HepG2 (cell line): ENCODE results near the gene PRSS21.

Experiments
- CTCF ChIP-seq: sonication (generic); formaldehyde crosslinking; IDR thresholded peaks from 2 replicates; pipeline ENCODE4 v1.5.0; 2020; ENCODE audit warnings: mild to moderate bottlenecking, missing genetic modification reagents, moderate library complexity
- EZH2 ChIP-seq: conservative IDR thresholded peaks from 2 replicates; pipeline ENCODE4 v1.6.1; 2012; ENCODE audit warnings: mild to moderate bottlenecking, low read depth, low read length, moderate library complexity
- MAFK ChIP-seq, 2 experiments: IDR thresholded peaks in 1 of 2; conservative IDR thresholded peaks in 1 of 2; 2 replicates each; pipeline ENCODE4 v1.6.1; 2011; ENCODE audit warnings: improper control_type of control experiment in 2 of 2, low read length in 2 of 2
- NPAS2 ChIP-seq: sonication (generic); formaldehyde crosslinking; IDR thresholded peaks from 2 replicates; pipeline ENCODE4 v1.8.0; 2022; ENCODE audit warnings: mild to moderate bottlenecking, missing genetic modification reagents, borderline replicate concordance
- PHF8 ChIP-seq: sonication (generic); formaldehyde crosslinking; IDR thresholded peaks from 2 replicates; pipeline ENCODE4 v1.5.0; 2020; ENCODE audit warnings: missing genetic modification reagents
- TOE1 ChIP-seq: sonication (generic); formaldehyde crosslinking; IDR thresholded peaks from 2 replicates; pipeline ENCODE4 v1.4.0; 2020; ENCODE audit warnings: mild to moderate bottlenecking, missing genetic modification reagents
- TOPORS ChIP-seq: sonication (generic); formaldehyde crosslinking; IDR thresholded peaks from 2 replicates; pipeline ENCODE4 v1.8.0; 2023; ENCODE audit warnings: mild to moderate bottlenecking, missing genetic modification reagents

- TF ChIP-seq MAFK (conservative IDR thresholded peaks at IDR 0.05 in 1 of 2, IDR thresholded peaks at IDR 0.05 in 1 of 2; ENCODE audit: low read length in 2 of 2) (no peak), NPAS2 (CRISPR knock-in tag) (no peak), TOE1 (no peak), PHF8 (CRISPR knock-in tag) (no peak), CTCF (no peak), TOPORS (CRISPR knock-in tag) (no peak), EZH2 (no peak)
Measured at GRCh38 chr16:2857451-2858244, 40.6 kb downstream of the PRSS21 start, which contains the start of gene PRSS22.
